Skeletal muscle satellite cell (primary cell): Measurements from ENCODE around the gene TAB2. TPM values are rescaled to one million over a fixed set of nuclear protein-coding genes. Genes with fewer than 3 reads are reported as not detected.
"Not testable (repeated sequence)": the region's sequence is repeated elsewhere in the genome, so short reads cannot be mapped to it uniquely, and the experiment has no call there.

Experiments
- H3K27me3 ChIP-seq: 2 replicates; pipeline ENCODE4 v1.7.0; 2013; ENCODE audit warnings: low read length; ENCODE audit not compliant: control insufficient read depth, insufficient read depth
- H3K36me3 ChIP-seq: 2 replicates; pipeline ENCODE4 v1.7.0; 2013; ENCODE audit warnings: mild to moderate bottlenecking, control low read depth, low read length; ENCODE audit not compliant: insufficient read depth
- H3K4me1 ChIP-seq: 2 replicates; pipeline ENCODE4 v1.7.0; 2013; ENCODE audit warnings: low read length; ENCODE audit not compliant: control insufficient read depth, insufficient read depth
- H3K4me2 ChIP-seq: 2 replicates; pipeline ENCODE4 v1.7.0; 2013; ENCODE audit warnings: mild to moderate bottlenecking, low read length
- H3K4me3 ChIP-seq: 2 replicates; pipeline ENCODE4 v1.7.0; 2013; ENCODE audit warnings: low read length
- H3K9ac ChIP-seq: 2 replicates; pipeline ENCODE4 v1.7.0; 2013; ENCODE audit warnings: mild to moderate bottlenecking, low read depth, low read length, moderate library complexity
- H3K9me3 ChIP-seq: replicated peaks from 2 replicates; pipeline ENCODE4 v1.7.0; 2013; ENCODE audit warnings: mild to moderate bottlenecking, control low read depth, low read length
- small RNA-seq: library from RNA; depleted of rRNA; stranded (forward); fragments of <200 nt; gene quantifications from one replicate; pipeline ENCODE3, GENCODE V24; 2012

Gene TAB2

GRCh38 chr6:149458196-149458595 is 140.7 kb downstream of the TAB2 start:
- H3K4me1 ChIP-seq, result peaks cover 20% of the 10 kb centered on the region
- no peaks in the 10 kb centered on the region for H3K9me3 ChIP-seq
- no peaks in the 10 kb centered on the region for H3K36me3 ChIP-seq
- H3K27me3 ChIP-seq, result no peaks in the 10 kb centered on the region
- H3K9ac ChIP-seq, result no peak overlapping the region
- H3K4me3 ChIP-seq, result no peak overlapping the region
- H3K4me2 ChIP-seq, result no peak overlapping the region

GRCh38 chr6:149458806-149459205 is 141.3 kb downstream of the TAB2 start:
- H3K9me3 ChIP-seq, result no peaks in the 10 kb centered on the region
- no peak overlapping the region for H3K9ac ChIP-seq
- H3K27me3 ChIP-seq, result no peaks in the 10 kb centered on the region
- H3K4me1 ChIP-seq, result peaks cover 16% of the 10 kb centered on the region
- no peaks in the 10 kb centered on the region for H3K36me3 ChIP-seq
- H3K4me3 ChIP-seq, result no peak overlapping the region
- no peak overlapping the region for H3K4me2 ChIP-seq

GRCh38 chr6:149459761-149460160 is 142.2 kb downstream of the TAB2 start:
- H3K9ac ChIP-seq, result no peak overlapping the region
- H3K4me1 ChIP-seq, result peaks cover 7% of the 10 kb centered on the region
- H3K4me3 ChIP-seq, result no peak overlapping the region
- no peaks in the 10 kb centered on the region for H3K27me3 ChIP-seq
- H3K4me2 ChIP-seq, result no peak overlapping the region
- H3K9me3 ChIP-seq, result no peaks in the 10 kb centered on the region
- no peaks in the 10 kb centered on the region for H3K36me3 ChIP-seq

GRCh38 chr6:149460249-149460648 is 142.7 kb downstream of the TAB2 start:
- not testable (repeated sequence) for H3K4me2 ChIP-seq, H3K9ac ChIP-seq, H3K27me3 ChIP-seq, H3K4me1 ChIP-seq, H3K4me3 ChIP-seq, H3K9me3 ChIP-seq, H3K36me3 ChIP-seq

Small RNAs within 50 kb of the gene (small RNA-seq; reads per million reads assigned to genes)
- not detected for gene RN7SL234P
